K562 (cell line): ENCODE results near the gene PHETA1. TPM values are rescaled to one million over a fixed set of nuclear protein-coding genes. Genes with fewer than 3 reads are reported as not detected.

Experiments used
- ATAC-seq: fragments of 200-7000 bp; cut with Tn5 transposase; 3 replicates; pipeline ENCODE4 v1.9.1; 2020; ENCODE audit warnings: moderate library complexity
- BruUV-seq: library from RNA; stranded (reverse); fragments of 400-500 nt; replicated peaks from 2 replicates; lab custom pipeline; 2021; lab: Mats Ljungman, UMichigan
- CTCF ChIA-PET: fragments of 300-600 bp; formaldehyde crosslinking; extraction: SDS; loops from one replicate; lab custom pipeline; 2021; ENCODE audit warnings: low intra/inter-chr PET ratio; lab: Yijun Ruan, JAX
- POLR2A ChIA-PET: fragments of 300-600, 350-650 bp; sonication (Branson Sonifier 250); formaldehyde crosslinking; extraction: SDS; loops from one replicate; lab custom pipeline; 2021; ENCODE audit warnings: antibody characterized with exemption, inconsistent platforms; lab: Yijun Ruan, JAX
- DNase-seq, 4 experiments: peaks; one replicate each; pipeline versions ENCODE4 v3.0.0 to v3.0.0-alpha.2; 2011 to 2018; ENCODE audit warnings: low spot score in 3 of 4, mixed read lengths in 3 of 4; ENCODE audit errors: extremely low read depth in 1 of 4
- FAIRE-seq: peaks from 2 replicates; lab custom pipeline; 2011; peaks lifted over from hg19 to GRCh38; lab: Jason Lieb, UNC
- H2AFZ ChIP-seq: 2 replicates; pipeline ENCODE4 v1.6.0; 2011; ENCODE audit warnings: low read depth, low read length, control low read depth, inconsistent platforms
- H3K27ac ChIP-seq: fragments of 200-600 bp; 3 replicates; pipeline ENCODE4 v1.8.0; 2011; ENCODE audit warnings: low read depth, mild to moderate bottlenecking, control low read depth, inconsistent platforms, low read length, moderate library complexity, mixed read lengths; ENCODE audit errors: extremely low read depth
- H3K27me3 ChIP-seq, 2 experiments: fragments of 300-600 bp in 1 of 2; 2 replicates in 1 of 2; 3 replicates in 1 of 2; pipeline versions ENCODE4 v1.6.0 to v1.8.0; 2011; ENCODE audit warnings: inconsistent platforms in 2 of 2, low read length in 2 of 2, mild to moderate bottlenecking in 1 of 2, mixed read lengths in 1 of 2, moderate library complexity in 1 of 2; ENCODE audit not compliant: control insufficient read depth in 2 of 2, insufficient read depth in 2 of 2
- H3K36me3 ChIP-seq: fragments of 300-600 bp; 3 replicates; pipeline ENCODE4 v1.8.0; 2011; ENCODE audit warnings: mild to moderate bottlenecking, low read length, inconsistent platforms; ENCODE audit not compliant: control insufficient read depth, insufficient read depth
- H3K4me1 ChIP-seq, 2 experiments: fragments of 200-600 bp in 1 of 2; replicated peaks in 1 of 2; 2 replicates in 1 of 2; 3 replicates in 1 of 2; pipeline versions ENCODE4 v1.5.1 to v1.8.0; 2011; ENCODE audit warnings: inconsistent platforms in 2 of 2, low read length in 2 of 2, mild to moderate bottlenecking in 1 of 2, mixed read lengths in 1 of 2, moderate library complexity in 1 of 2; ENCODE audit not compliant: control insufficient read depth in 2 of 2, insufficient read depth in 2 of 2
- H3K4me2 ChIP-seq: 2 replicates; pipeline ENCODE4 v1.6.1; 2011; ENCODE audit warnings: low read length, control low read depth, inconsistent platforms, mixed read lengths; ENCODE audit not compliant: insufficient read depth
- H3K4me3 ChIP-seq: fragments of 200-600 bp; sonication (generic), shearing (Covaris generic); 2 replicates; pipeline ENCODE4 v1.5.1; 2016; ENCODE audit warnings: control low read depth, inconsistent platforms
- H3K79me2 ChIP-seq: fragments of 200-600 bp; 3 replicates; pipeline ENCODE4 v1.8.0; 2011; ENCODE audit warnings: low read length, inconsistent platforms; ENCODE audit not compliant: control insufficient read depth, insufficient read depth
- H3K9ac ChIP-seq, 2 experiments: 2 replicates each; pipeline versions ENCODE4 v1.6.0 to v1.6.1; 2011; ENCODE audit warnings: low read depth in 2 of 2, low read length in 2 of 2, control low read depth in 1 of 2, inconsistent platforms in 1 of 2, mild to moderate bottlenecking in 1 of 2, mixed read lengths in 1 of 2; ENCODE audit not compliant: insufficient read depth in 1 of 2
- H3K9me1 ChIP-seq: one replicate; pipeline ENCODE4 v1.6.0; 2011; ENCODE audit warnings: inconsistent platforms, mild to moderate bottlenecking, low read length, moderate library complexity; ENCODE audit not compliant: control insufficient read depth, insufficient read depth
- H3K9me3 ChIP-seq: replicated peaks from 2 replicates; pipeline ENCODE4 v1.5.1; 2011; ENCODE audit warnings: low read depth, low read length, inconsistent platforms; ENCODE audit not compliant: control insufficient read depth, insufficient read depth
- H4K20me1 ChIP-seq: replicated peaks from 2 replicates; pipeline ENCODE4 v1.6.1; 2011; ENCODE audit warnings: low read length, inconsistent platforms, mixed read lengths; ENCODE audit not compliant: control insufficient read depth, insufficient read depth
- ARNT ChIP-seq, 2 experiments: fragments of 450-650 bp; IDR thresholded peaks; 2 replicates each; pipeline ENCODE4 v1.6.1; 2016; ENCODE audit warnings: mild to moderate bottlenecking in 1 of 2
- ATF4 ChIP-seq: fragments of 450-650 bp; formaldehyde crosslinking; IDR thresholded peaks from 2 replicates; pipeline ENCODE4 v1.4.0; 2022; ENCODE audit warnings: mild to moderate bottlenecking, moderate library complexity
- BCOR ChIP-seq: fragments of 450-650 bp; IDR thresholded peaks from 2 replicates; pipeline ENCODE4 v1.6.1; 2016
- C11orf30 ChIP-seq: fragments of 450-650 bp; IDR thresholded peaks from 2 replicates; pipeline ENCODE4 v1.6.1; 2016; ENCODE audit warnings: low read depth, mild to moderate bottlenecking
- CC2D1A ChIP-seq: fragments of 450-650 bp; IDR thresholded peaks from 2 replicates; pipeline ENCODE4 v1.6.1; 2017; ENCODE audit warnings: mild to moderate bottlenecking
- CHD4 ChIP-seq: fragments of 200-600 bp; sonication (generic); IDR thresholded peaks from 3 replicates; pipeline ENCODE4 v1.6.1; 2012; ENCODE audit warnings: low read depth, mild to moderate bottlenecking, mixed read lengths, low read length, inconsistent platforms; ENCODE audit not compliant: insufficient read depth, insufficient replicate concordance, poor library complexity, severe bottlenecking
- DACH1 ChIP-seq: fragments of 450-650 bp; IDR thresholded peaks from 2 replicates; pipeline ENCODE4 v1.6.1; 2018; ENCODE audit not compliant: partially characterized antibody
- E2F6 ChIP-seq, 2 experiments: IDR thresholded peaks; 2 replicates each; pipeline ENCODE4 v1.6.1; 2011; ENCODE audit warnings: borderline replicate concordance in 1 of 2, control low read depth in 1 of 2, low read depth in 1 of 2, low read length in 1 of 2, mild to moderate bottlenecking in 1 of 2, mixed read lengths in 1 of 2, moderate library complexity in 1 of 2; ENCODE audit not compliant: insufficient read depth in 1 of 2, insufficient read length in 1 of 2, poor library complexity in 1 of 2, severe bottlenecking in 1 of 2; ENCODE audit errors: extremely low read depth in 1 of 2
- EGR1 ChIP-seq: fragments of 450-650 bp; conservative IDR thresholded peaks from 2 replicates; pipeline ENCODE4 v1.6.1; 2017; ENCODE audit warnings: mild to moderate bottlenecking
- GTF2B ChIP-seq: IDR thresholded peaks from 2 replicates; pipeline ENCODE4 v1.6.1; 2011; ENCODE audit not compliant: insufficient read length; ENCODE audit errors: extremely low read depth
- HDAC2 ChIP-seq: fragments of 450-650 bp; IDR thresholded peaks from 2 replicates; pipeline ENCODE4 v1.6.1; 2016; ENCODE audit warnings: mild to moderate bottlenecking
- IFI16 ChIP-seq: fragments of 250-450 bp; sonication (Bioruptor Pico); IDR thresholded peaks from 2 replicates; pipeline ENCODE4 v2.1.2; 2022; ENCODE audit warnings: mild to moderate bottlenecking, inconsistent platforms
- MECOM ChIP-seq: fragments of 250-450 bp; sonication (Bioruptor Pico); IDR thresholded peaks from 2 replicates; pipeline ENCODE4 v1.8.0; 2022; ENCODE audit warnings: inconsistent platforms
- PHF20 ChIP-seq: fragments of 450-650 bp; IDR thresholded peaks from 2 replicates; pipeline ENCODE4 v1.6.1; 2018; ENCODE audit not compliant: partially characterized antibody
- PTBP1 ChIP-seq: fragments of 200-400 bp; formaldehyde crosslinking; IDR thresholded peaks from 2 replicates; pipeline ENCODE4 v1.6.1; 2017; ENCODE audit warnings: low read depth, low read length
- SREBF2 ChIP-seq: sonication (generic); formaldehyde crosslinking; IDR thresholded peaks from 2 replicates; pipeline ENCODE4 v1.4.0; 2020; ENCODE audit warnings: mild to moderate bottlenecking, missing genetic modification reagents
- TOE1 ChIP-seq, 2 experiments: fragments of 450-650 bp in 1 of 2; sonication (generic) in 1 of 2; formaldehyde crosslinking in 1 of 2; IDR thresholded peaks; 2 replicates each; pipeline versions ENCODE4 v1.7.1 to v1.8.0; 2016 to 2022; ENCODE audit warnings: borderline replicate concordance in 2 of 2, mild to moderate bottlenecking in 2 of 2, antibody characterized with exemption in 1 of 2, inconsistent platforms in 1 of 2, low read depth in 1 of 2, missing genetic modification reagents in 1 of 2, moderate library complexity in 1 of 2
- ZFP36 ChIP-seq: fragments of 150-350 bp; IDR thresholded peaks from 2 replicates; pipeline ENCODE4 v1.6.1; 2018; ENCODE audit warnings: low read length, low read depth; ENCODE audit not compliant: partially characterized antibody
- ZFX ChIP-seq: sonication (generic); formaldehyde crosslinking; IDR thresholded peaks from 2 replicates; pipeline ENCODE4 v1.8.0; 2022; ENCODE audit warnings: mild to moderate bottlenecking, missing genetic modification reagents, moderate library complexity
- ZNF24 ChIP-seq: fragments of 450-650 bp; IDR thresholded peaks from 2 replicates; pipeline ENCODE4 v1.6.1; 2016
- ZNF436 ChIP-seq: fragments of 250-450, 450-650 bp; sonication (Bioruptor Pico); formaldehyde crosslinking; IDR thresholded peaks from 2 replicates; pipeline ENCODE4 v1.7.0; 2020; ENCODE audit warnings: mild to moderate bottlenecking
- WGBS: fragments of 100-300 bp; shearing (Covaris generic); methylation state at CpG from one replicate; pipeline ENCODE4 v1.1.6; 2016; ENCODE audit warnings: low coverage, mixed read lengths; ENCODE audit not compliant: insufficient coverage; ENCODE audit errors: missing lambda C conversion rate; 5-methylcytosine and 5-hydroxymethylcytosine counted together
- in situ Hi-C: fragments of 300-500 bp; cut with MboI; formaldehyde crosslinking; loops from 4 replicates; pipeline ENCODE4 v1.15.0; 2018; ENCODE audit warnings: inconsistent platforms, mixed read lengths
- intact Hi-C: fragments of 100-400 bp; cut with micrococcal nuclease; formaldehyde crosslinking; loops from 2 replicates; pipeline ENCODE4 v1.14.2; 2022
- polyA plus RNA-seq, 8 experiments: library from polyadenylated mRNA; depleted of rRNA in 4 of 8; stranded (reverse) in 5 of 8; unstranded in 3 of 8; fragments of >200 nt; fragmentation: Nextera tagmentation in 2 of 8; fragmentation: Illumina TruSeq in 1 of 8; extraction: Ambion mirVana in 2 of 8; extraction: Trizol in 1 of 8; gene quantifications; 2 replicates each; pipeline versions ENCODE4 v1.2.1 to v1.2.3, GENCODE V29; 2011 to 2014; ENCODE audit warnings: inconsistent platforms in 1 of 8, missing spikeins in 1 of 8
- total RNA-seq, 7 experiments: library from RNA; depleted of rRNA in 6 of 7; stranded (reverse); fragments of >200 nt in 6 of 7; fragmentation: Illumina TruSeq in 2 of 7; extraction: Trizol in 2 of 7; gene quantifications; 2 replicates each; pipeline versions ENCODE4 v1.2.1 to v1.2.3, GENCODE V29; 2011 to 2021; ENCODE audit warnings: low replicate concordance in 1 of 7

The PHETA1 gene
- total and polyA plus RNA-seq, 9 of the 15 experiments (the other 6 are each of a cell fraction or from before 2014, with no cell fraction given): 0.03 to 12.4 (median 3.0) TPM

DNA sequence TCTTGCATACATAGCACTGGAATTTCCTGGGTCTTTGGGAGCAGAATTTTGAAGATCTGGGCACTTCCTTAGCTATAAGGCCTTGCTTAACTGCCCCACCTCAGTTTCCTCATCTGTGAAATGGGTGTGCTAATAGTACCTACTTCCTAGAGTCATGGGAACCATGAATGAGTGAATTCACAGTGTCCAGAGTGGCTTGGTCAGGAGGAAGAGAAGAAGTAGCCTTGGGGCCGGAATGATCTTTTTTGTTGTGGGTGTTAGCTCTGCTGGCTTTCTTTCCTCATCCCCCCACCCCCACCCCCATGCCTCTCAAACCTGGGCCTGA lies 39.2 kb upstream of the PHETA1 start:
- WGBS: 17% methylated on average over 1 of the region's 1 CpG
- H3K4me2 ChIP-seq: peak overlapping the region; percentile 92
- H3K4me1 ChIP-seq: peaks cover 69 to 85% of the 10 kb centered on the region in 2 experiments
- H3K9ac ChIP-seq: peak overlapping the region; percentile 82 to 90; a peak in 3 of 4 replicates
- FAIRE-seq (no peak), DNase-seq (peak in 1 of 4 experiments; percentile 33), ATAC-seq (no peak)
- H2AFZ ChIP-seq: no peak overlapping the region
- BruUV-seq: no TSS peak
- peaks cover 45% of the 10 kb centered on the region for H3K36me3 ChIP-seq
- in situ Hi-C loops (loop anchor here (5.0 kb wide), 1 partner anchor 264 kb away; no protein-coding TSS in a partner anchor), intact Hi-C loops (loop anchor here (5.0 kb wide), 2 partner anchors 189 to 279 kb away; partner anchors contain the start of genes ACAD10, ATXN2 and BRAP)
- peaks cover 12% of the 10 kb centered on the region for H3K9me1 ChIP-seq
- peak overlapping the region; percentile 93 for H3K4me3 ChIP-seq
- ChIA-PET CTCF (no interaction called here), POLR2A (interaction anchor here (1.2 to 2.0 kb wide), 4 partner anchors 10 to 37 kb away, joined by 4 to 8 read pairs (median 4); no protein-coding TSS in a partner anchor)
- H3K9me3 ChIP-seq: no peaks in the 10 kb centered on the region
- peak overlapping the region; percentile 92; the same call in 2 of the 3 replicates for H3K27ac ChIP-seq
- no peaks in the 10 kb centered on the region; a peak in 1 of 5 replicates for H3K27me3 ChIP-seq
- H4K20me1 ChIP-seq: peaks cover 49% of the 10 kb centered on the region
- peaks cover 74% of the 10 kb centered on the region for H3K79me2 ChIP-seq
- TF ChIP-seq PTBP1 (0 out of 2 replicates have a peak, but pooled peaks have one; percentile 23), BCOR (peak; percentile 98), MECOM (CRISPR knock-in tag) (no peak), ZNF24 (0 out of 2 replicates have a peak, but pooled peaks have one; percentile 39), SREBF2 (CRISPR knock-in tag) (no peak), IFI16 (CRISPR knock-in tag) (no peak), HDAC2 (peak; percentile 83), C11orf30 (no peak), ZFP36 (peak; percentile 24), EGR1 (peak; percentile 25; the same call in 1 of the 2 replicates), ATF4 (CRISPR knock-in tag) (no peak), GTF2B (no peak), DACH1 (peak; percentile 33), ZNF436 (CRISPR knock-in tag) (no peak), ZFX (CRISPR knock-in tag) (no peak), CHD4 (peak; percentile 82), ARNT (IDR thresholded peaks at IDR 0.05) (no peak), CC2D1A (no peak), TOE1 (IDR thresholded peaks at IDR 0.05; ENCODE audit: borderline replicate concordance) (no peak), TOE1 (CRISPR knock-in tag; IDR thresholded peaks at IDR 0.05; ENCODE audit: borderline replicate concordance, low read depth) (no peak), E2F6 (IDR thresholded peaks at IDR 0.05; ENCODE audit: borderline replicate concordance in 1 of 2, extremely low read depth in 1 of 2, insufficient read depth in 1 of 2, insufficient read length in 1 of 2, low read depth in 1 of 2, low read length in 1 of 2, poor library complexity in 1 of 2, severe bottlenecking in 1 of 2) (no peak), PHF20 (peak; percentile 36)
